GM18502 (cell line): ENCODE measurements around the gene ST8SIA2.

Experiments used
- ATAC-seq: cut with Tn5 transposase; IDR thresholded peaks from one replicate; pipeline ENCODE4 v1.9.1; 2021; ENCODE audit warnings: mild to moderate bottlenecking; ENCODE audit not compliant: unreplicated experiment, poor library complexity

ST8SIA2 gene, protein sequence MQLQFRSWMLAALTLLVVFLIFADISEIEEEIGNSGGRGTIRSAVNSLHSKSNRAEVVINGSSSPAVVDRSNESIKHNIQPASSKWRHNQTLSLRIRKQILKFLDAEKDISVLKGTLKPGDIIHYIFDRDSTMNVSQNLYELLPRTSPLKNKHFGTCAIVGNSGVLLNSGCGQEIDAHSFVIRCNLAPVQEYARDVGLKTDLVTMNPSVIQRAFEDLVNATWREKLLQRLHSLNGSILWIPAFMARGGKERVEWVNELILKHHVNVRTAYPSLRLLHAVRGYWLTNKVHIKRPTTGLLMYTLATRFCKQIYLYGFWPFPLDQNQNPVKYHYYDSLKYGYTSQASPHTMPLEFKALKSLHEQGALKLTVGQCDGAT

DNA sequence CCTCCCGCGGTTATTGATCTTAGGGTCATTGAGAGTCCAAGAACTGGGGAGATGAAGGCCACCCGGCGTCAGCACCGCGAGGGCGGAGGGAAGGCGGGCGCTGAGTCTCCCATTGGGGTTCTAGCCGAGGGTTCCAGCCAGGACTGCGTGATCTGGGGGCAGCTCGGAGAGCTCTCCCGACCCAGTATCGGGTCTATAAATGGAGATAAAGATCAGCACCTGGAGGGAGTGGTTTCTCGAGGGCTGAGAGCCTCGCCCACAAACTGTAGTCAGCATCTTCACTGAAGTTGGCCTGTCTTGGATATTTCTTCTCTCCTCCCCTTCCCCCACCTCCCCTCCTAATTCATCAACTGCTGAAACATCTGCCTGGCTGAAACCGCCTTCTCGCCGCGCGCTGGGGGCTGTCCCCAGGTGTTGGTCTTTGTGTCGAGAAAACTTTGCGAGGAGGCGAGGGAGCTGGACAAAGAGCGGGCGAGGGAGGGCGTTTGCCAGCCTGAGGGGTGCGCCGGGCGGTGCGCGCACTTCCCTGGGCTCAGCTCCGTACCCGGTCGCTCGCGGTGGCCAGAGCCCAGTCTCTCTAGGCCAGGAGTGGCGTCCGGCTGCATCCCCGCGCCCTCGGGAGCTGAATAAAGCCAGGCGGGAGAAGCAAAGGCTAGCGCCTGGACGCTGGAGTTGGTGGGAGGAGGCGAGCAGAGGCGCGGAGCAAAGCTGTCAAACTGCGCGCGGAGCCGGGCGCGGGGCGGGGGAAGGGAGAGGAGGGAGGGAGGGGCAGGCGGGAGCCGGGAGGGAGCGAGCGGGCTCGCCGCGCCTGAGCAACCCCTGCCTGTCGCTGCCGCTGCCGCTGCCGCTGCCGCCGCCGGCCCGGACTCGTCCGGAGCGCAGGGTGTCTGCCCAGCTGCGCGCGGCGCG lies at the start of gene ST8SIA2:
TSS of gene ST8SIA2 (plus strand) at position 811 of the 909 bp plus-strand sequence. CDS start 184 bp downstream, outside the sequence.
- ATAC-seq: no peak

DNA sequence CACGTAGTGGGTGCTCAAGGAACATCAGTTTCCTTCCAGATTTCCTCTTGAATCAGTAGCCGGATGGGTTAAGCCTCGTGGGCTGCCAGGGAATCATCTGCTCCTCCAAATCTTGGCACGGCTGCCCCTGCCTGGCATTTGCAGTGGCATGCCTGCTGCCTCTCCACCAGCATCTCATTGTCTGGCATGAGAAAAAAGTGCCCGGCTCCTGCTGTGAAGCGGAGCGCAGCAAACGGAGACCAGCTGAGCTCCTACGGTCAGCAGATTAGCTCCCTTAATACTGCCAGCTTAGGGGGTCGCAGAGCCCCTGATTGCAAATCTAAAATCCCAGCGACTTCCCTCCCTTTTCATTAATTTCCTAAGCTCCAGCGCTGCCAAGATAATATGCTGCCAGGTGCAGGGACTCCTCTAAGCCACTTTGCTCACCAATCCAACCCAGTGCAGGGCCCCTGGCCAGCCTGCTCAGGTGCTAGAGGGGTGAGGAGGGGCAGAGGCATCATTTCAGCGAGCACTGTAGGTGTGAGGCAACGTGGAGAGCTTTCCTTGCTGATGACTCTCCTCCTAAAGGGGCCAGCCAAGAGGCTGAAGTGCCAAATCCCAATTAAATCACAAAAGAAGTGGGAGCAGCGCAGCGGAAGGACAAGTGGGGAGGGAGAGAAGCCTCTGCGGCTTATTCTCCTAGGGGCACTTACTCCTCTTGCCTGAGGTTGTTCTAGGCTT lies 49.6 kb upstream of the ST8SIA2 start:
- ATAC-seq: no peak

DNA sequence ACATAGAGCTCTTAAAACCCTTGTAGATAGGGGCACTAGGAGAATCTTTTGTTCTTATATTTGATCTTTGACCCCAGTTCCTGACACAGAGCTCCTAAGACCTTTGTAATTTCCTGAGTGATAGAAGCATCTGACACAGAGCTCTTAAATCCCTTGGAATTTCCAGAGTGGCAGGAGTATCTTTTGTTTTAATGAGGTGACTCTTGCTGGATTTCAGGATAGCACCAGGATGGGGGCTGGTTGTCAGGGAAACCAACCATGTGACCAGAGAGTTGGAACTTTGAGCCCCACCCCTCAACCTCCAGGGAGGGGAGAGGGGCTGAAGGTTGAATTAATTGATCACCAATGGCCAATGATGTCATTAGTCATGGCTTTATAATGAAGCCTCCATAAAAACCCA lies 47.6 kb upstream of the ST8SIA2 start:
- no peak for ATAC-seq

DNA sequence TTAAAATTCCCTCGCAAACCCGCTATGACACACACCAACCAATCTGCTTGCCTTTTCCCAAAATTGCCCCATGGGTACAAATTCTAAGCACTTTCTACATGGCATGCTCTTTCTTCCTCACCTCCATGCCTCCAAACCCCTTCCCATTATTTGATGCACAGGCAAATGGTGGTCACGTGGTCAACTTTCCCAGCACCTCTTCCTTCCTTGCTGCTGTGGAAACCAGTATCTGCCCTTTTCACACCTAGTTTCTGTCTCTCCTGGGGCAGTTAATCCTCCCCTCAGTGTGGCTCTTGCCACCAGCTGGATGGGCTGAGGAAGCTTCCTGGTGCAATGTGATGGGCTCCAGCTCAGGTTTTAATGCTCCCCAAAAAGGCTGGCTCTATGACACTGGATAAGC lies 38.4 kb upstream of the ST8SIA2 start:
- no peak for ATAC-seq

DNA sequence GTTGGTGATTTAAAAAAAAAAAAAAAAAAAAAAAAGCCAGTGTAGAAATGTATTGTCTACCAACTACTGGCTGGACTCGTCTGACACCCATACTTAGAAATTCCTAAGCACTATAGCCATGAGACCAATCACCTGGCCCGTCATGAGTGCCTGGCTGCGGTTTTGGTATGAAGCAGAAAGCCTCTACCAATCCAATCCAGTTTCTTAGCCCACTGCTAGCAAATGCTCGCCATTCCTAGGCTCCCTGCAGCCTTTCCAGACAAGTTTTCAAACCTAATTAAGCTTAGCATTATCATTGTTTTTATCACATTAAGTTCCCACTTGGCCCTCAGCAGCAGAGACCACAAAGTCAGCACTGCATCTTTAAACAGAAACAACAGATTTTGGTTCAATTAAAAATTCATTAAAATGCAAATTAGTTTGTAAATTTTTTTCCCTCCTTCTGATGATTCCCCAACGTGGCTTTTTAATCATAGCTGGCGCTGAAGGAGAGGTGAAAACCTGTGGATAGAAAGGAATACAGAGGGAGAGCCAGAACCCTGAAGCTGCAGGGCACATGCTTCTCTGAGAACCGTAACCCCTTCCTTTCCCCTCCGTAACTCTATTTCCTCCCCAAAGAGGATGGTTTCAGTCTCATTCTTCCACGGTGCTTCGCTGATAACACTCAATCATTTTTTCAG lies 32.2 kb upstream of the ST8SIA2 start:
- no peak for ATAC-seq

DNA sequence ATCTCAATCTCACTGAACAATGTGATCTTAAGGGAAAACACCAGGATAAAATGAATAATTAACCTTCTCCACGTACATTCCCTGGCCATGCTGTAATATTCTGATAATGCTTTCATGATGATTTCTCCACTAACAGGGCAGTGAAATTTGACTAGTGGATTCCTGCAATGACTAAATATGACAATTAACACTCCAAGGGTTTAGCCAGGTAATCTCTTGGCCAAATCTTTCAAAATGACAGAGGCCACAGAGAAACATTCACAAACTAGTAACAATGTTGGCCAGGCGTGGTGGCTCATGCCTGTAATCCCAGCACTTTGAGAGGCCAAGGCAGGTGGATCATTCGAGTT lies 31.7 kb upstream of the ST8SIA2 start:
- ATAC-seq: no peak

DNA sequence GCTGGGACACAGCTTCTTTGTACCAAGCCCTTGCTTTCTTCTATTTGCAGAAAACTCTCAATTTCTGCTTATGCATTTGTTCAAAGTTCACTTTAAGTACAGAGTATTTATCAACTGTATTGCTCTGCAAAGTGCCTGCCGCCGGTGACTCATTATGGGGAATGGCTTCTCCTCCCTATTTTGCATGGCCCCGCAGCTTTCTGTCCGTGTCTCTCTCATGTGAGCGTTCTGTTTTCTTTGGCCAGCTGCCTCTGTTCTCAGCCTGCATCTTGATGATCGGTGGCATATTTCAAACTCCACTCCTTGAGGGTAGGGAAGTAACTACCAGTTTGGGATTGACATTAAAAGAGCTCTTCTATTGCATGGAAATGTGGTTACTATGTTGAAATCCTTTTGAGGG lies 28.6 kb upstream of the ST8SIA2 start:
- ATAC-seq: no peak

DNA sequence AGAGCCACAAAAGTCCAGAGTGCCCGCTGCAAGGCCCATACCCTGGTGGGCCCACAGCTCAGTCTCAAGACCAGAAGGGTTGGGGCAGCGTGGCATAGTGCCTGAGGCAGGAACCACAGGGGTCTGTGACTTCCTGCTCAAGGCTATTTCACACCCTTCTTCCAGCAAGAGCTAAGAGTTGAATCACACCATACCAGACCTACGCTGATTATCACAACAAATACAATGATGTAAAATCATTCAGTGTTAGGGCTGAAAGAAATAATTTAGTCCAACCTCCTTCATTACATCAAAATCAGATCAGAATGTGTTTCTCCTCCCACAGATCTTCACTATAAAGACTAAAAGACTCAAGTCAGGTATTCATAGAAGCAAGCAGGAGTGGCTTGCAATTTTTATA lies 27.8 kb upstream of the ST8SIA2 start:
- no peak for ATAC-seq

DNA sequence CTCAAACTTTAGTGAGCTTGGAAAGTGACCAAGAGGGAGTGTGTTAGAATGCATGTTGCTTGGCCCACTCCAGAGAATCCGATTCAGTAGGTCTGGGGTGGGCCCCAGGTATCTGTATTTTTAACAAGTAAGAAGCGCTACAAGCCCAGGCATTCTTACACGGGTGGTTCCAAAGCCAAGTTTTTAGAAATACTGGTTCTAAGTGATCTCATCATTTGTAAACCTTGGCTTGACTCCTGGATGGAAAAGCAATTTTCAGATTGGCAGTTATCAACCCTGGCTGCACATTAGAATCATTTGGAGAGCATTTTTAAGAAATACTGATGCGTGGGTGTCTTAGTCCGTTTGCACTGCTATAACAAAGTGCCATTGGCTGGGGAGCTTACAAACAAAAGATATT lies 27.3 kb upstream of the ST8SIA2 start:
- ATAC-seq: no peak

DNA sequence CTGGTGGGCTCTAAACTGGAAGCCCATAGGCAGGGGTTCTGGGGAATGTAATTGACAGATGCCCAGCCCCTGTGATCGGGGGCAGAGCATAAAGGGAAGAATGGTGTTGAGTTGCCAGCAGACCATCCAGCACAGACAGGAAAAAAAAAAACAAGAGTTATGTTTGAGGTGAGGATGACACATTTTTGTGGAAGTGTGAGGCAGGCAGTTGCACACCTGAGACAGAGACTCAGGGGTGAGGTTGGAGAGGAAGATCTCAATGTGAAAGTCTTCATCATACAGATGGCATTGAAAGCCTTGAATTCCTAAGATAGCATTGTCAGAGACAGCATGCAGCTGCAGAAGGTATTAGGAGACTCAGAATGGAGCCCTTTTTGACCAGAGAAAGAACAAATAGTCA lies 18.6 kb upstream of the ST8SIA2 start:
- no peak for ATAC-seq

DNA sequence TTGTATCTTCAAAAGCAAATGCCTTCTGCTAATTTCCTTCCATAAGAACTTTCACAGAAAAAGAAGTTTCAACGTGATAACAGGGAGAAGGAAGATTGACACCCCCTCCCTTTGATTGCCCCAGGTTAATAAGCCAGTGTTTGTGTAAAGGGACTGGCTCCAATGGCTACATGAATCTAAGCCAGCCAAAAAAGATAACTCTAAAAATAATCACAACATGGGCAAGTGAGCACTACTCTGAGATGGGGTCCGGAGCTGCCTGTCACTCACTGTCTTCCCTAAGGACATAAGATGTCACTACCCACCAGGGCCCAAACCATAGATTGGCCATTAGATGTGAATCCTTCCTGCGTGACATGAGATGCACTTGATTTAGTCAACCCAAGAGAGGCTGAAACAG lies 17.6 kb upstream of the ST8SIA2 start:
- no peak for ATAC-seq

DNA sequence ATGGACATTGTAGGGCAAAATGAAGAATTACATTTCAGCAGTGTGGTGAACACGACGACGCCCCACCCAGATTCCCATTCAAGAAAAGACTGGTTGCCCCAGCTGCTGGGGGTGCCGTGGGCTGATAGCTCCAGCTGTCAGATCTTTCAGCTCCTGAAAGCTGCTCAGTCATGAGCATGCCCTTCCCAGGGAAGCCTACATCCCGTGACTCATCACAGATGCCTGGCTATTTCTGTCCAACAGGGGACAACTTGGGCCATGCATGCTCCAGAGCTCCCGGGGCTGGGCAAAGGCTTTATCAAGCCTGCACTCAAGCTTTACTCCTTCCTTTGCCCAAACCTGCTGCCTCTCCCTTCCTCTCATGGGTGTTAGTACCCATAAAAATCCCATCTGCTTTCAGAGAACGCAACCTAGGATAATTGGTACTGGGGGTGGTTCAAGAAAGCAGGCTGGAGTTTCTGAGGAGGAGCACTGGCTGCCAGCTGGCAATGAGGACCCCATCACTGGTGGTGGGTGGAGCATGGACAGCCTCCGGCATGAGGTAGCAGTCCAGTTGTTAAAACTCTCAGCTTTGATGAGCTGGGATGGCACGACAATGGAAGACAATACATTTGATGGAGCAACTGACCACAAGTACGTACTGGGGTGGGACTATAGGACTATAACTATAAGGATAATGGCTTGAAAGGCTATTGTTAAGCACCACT lies 16.4 kb upstream of the ST8SIA2 start:
- no peak for ATAC-seq

DNA sequence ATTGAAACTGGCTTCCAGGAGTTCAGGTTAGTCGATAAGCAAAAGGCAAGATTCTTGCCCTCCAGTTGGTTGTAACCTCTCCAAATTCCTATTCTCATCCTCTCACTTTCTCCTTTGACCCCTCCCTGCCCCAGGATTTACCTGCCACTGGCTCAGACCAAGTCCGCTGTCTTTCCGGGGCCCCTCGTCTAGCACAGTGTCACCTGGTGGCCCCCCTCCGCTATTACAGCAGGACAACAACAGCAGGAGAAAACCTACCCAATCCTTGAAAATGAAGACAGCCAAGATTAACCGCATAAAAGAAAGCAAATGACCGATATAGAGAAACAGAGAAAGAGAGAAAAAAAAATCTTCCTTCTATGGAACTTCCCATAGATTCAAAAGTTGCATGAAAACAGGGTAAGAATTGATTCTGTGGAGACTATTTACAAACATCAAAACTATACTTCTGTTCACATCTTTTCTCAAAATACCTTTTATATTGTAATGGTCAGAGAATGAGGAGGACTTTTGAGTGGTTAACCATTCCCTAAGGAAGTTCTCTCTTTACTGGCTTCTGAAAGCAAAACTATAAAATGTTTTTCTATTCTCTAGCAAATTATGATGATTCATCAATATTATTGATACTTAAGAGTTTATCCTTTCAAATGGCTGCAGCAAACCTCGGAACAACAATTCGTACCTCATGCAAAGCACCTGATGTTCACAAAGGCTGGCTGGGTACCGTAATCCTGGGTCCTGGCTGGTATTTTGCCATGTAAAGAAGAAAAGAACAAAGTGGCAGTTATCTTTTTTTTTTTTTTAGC lies 10.0 kb upstream of the ST8SIA2 start:
- no peak for ATAC-seq

DNA sequence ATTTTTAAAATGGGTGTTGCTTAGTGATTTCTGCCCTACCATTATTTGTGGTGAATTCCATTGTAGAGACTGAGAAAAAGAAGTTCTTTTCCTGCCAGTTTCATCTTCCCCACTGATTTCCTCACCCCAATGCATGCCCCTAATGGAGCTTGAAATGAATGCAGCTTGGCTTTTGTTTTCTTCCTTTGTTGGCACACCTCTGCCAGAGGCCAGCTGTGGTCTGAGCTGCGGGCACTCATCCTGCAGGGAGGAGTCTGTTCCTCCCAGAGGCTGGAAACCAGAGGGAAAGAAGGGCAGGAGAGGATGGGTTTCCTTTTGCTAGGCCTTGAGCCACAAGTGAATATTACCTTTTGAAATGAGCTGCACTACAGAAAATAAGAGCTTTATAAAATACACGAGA lies 9.3 kb upstream of the ST8SIA2 start:
- no peak for ATAC-seq

DNA sequence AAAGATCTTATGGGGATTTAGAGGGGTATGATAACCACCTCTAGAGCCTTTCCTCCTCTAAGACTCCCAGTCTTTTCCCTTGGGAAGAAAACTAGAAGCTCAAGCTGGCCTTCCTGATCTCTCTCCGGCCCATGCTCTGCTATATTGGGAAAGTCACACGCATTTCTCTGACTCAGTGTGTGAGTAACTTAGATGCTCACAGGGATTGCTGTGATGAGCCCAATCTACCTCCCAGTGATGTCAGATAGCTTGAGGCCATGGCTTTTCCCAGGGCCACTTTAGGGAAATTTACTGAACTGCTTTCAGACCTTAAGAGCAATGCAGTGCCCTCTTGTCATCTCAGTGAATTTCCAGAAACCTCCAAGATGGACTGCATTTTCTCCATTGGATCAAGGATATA lies 8.6 kb upstream of the ST8SIA2 start:
- ATAC-seq: no peak

DNA sequence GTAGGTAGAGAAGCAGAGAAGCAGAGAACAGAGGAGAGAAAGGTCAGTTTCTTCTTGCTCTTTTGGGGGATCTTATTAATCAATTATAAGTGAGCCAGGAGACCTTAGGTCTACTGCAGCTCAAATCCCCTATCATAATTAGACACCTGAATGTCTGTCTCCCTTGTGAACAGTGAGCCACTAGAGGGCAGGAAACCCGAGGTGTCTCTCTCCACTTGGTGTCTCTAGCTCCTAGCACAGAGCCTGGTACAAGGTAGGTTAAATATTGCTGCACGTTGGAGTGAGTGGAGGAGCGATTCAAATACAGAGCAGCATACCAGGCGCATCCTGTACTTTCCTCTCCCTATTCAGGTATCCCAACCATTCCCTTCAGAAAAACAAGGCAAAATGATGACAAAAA lies 2.0 kb upstream of the ST8SIA2 start:
- ATAC-seq: peak; percentile 52

DNA sequence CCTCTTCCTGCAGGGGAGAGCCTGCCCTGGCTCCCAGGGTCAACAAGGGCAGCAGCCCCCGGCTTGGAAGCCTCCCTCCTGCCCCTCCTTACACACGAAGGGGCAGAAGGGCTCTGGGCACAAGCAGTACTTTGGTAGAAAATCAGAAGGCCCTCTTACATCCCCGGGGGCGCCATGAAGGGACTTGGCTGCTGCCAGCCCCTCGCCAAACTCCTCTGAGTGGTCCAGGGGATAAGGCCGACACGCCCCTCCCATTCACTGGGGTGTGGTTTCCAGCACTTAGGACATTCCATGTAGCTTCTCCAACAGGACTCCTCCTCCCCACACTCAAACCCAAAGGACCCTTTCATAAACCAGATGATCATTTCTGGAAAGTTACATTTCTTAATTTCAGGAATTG lies 1.2 kb upstream of the ST8SIA2 start:
- ATAC-seq: no peak

DNA sequence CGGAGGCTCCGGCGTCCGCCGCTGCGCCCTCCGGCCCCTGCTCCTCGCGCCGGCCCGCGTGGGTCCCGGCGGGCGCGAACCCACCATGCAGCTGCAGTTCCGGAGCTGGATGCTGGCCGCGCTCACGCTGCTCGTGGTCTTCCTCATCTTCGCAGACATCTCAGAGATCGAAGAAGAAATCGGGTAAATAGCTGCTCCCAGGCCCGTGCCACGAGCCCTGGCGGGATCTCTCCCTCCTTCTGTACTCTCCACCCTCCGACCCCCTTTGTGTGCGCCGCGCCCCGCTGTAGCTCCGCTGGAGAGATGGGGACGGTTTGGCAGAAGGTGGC lies 263 bp downstream of the ST8SIA2 start:
- no peak for ATAC-seq
